Panc1 (cell line): Measurements from ENCODE around the gene KAT14. TPM values are rescaled to one million over a fixed set of nuclear protein-coding genes. Genes with fewer than 3 reads are reported as not detected.

Experiments
- ATAC-seq: fragments of 200-7000 bp; cut with Tn5 transposase; 2 replicates; pipeline ENCODE4 v1.9.1; 2020; ENCODE audit warnings: mild to moderate bottlenecking, moderate library complexity
- BruUV-seq: library from RNA; stranded (reverse); fragments of 400-500 nt; replicated peaks from 2 replicates; lab custom pipeline; 2021; lab: Mats Ljungman, UMichigan
- CTCF ChIA-PET: fragments of 300-600 bp; sonication (Branson Sonifier 250); formaldehyde crosslinking; loops from one replicate; lab custom pipeline; 2022; ENCODE audit warnings: antibody characterized with exemption; lab: Charles Lee
- POLR2A ChIA-PET: fragments of 300-600 bp; sonication (Branson Sonifier 250); formaldehyde crosslinking; loops from one replicate; lab custom pipeline; 2022; ENCODE audit warnings: antibody characterized with exemption; lab: Charles Lee
- DNase-seq: peaks from one replicate; pipeline ENCODE4 v3.0.0-alpha.2; 2010; ENCODE audit warnings: low read depth, low spot score
- H3K27ac ChIP-seq: 2 replicates; pipeline ENCODE4 v1.5.1; 2011; ENCODE audit warnings: mild to moderate bottlenecking, low read length, inconsistent platforms
- H3K27me3 ChIP-seq: fragments of 200-500 bp; sonication (Bioruptor generic); 2 replicates; pipeline ENCODE4 v1.6.0; 2014; ENCODE audit warnings: low read length, inconsistent platforms; ENCODE audit not compliant: control insufficient read depth, insufficient read depth
- H3K36me3 ChIP-seq: fragments of 200-500 bp; sonication (Bioruptor generic); 2 replicates; pipeline ENCODE4 v1.5.1; 2014; ENCODE audit warnings: inconsistent platforms, mild to moderate bottlenecking, low read length, moderate library complexity; ENCODE audit not compliant: control insufficient read depth, insufficient read depth
- H3K4me1 ChIP-seq: 2 replicates; pipeline ENCODE4 v1.5.1; 2011; ENCODE audit warnings: inconsistent platforms, mild to moderate bottlenecking, low read length, moderate library complexity; ENCODE audit not compliant: control insufficient read depth, insufficient read depth
- H3K4me3 ChIP-seq, 2 experiments: 2 replicates each; pipeline ENCODE4 v1.5.1; 2011 to 2012; ENCODE audit warnings: low read depth in 2 of 2, low read length in 2 of 2, mild to moderate bottlenecking in 2 of 2, inconsistent platforms in 1 of 2, moderate library complexity in 1 of 2
- H3K9me3 ChIP-seq: fragments of 200-500 bp; sonication (Bioruptor generic); 2 replicates; pipeline ENCODE4 v1.5.1; 2014; ENCODE audit warnings: low read depth, mild to moderate bottlenecking, inconsistent platforms, low read length, moderate library complexity; ENCODE audit not compliant: control insufficient read depth, insufficient read depth
- CTCF ChIP-seq: fragments of 450-650 bp; IDR thresholded peaks from 2 replicates; pipeline ENCODE4 v1.5.1; 2017; ENCODE audit warnings: mild to moderate bottlenecking
- POLR2AphosphoS5 ChIP-seq: IDR thresholded peaks from 2 replicates; pipeline ENCODE4 v1.6.1; 2012; ENCODE audit warnings: mild to moderate bottlenecking, low read depth, low read length, moderate library complexity
- REST ChIP-seq, 2 experiments: IDR thresholded peaks; 2 replicates each; pipeline ENCODE4 v1.6.1; 2011 to 2012; ENCODE audit warnings: low read depth in 2 of 2, control low read depth in 1 of 2, low read length in 1 of 2, mild to moderate bottlenecking in 1 of 2, moderate library complexity in 1 of 2; ENCODE audit not compliant: insufficient read depth in 1 of 2
- SIN3A ChIP-seq: IDR thresholded peaks from 2 replicates; pipeline ENCODE4 v1.6.1; 2012; ENCODE audit warnings: low read depth, mild to moderate bottlenecking, low read length, moderate library complexity, borderline replicate concordance; ENCODE audit not compliant: insufficient read depth
- TCF7L2 ChIP-seq: IDR thresholded peaks from 2 replicates; pipeline ENCODE4 v1.6.1; 2011; ENCODE audit warnings: mild to moderate bottlenecking, low read depth, low read length, inconsistent platforms
- in situ Hi-C: cut with HindIII; loops from 2 replicates; pipeline ENCODE4 v1.10.0; 2016; ENCODE audit warnings: low sequenced_read_pairs, low pct_unique_long_range_greater_than_20kb
- intact Hi-C: fragments of 100-400 bp; cut with micrococcal nuclease; formaldehyde crosslinking; loops from one replicate; pipeline ENCODE4 v1.10.0; 2022; ENCODE audit not compliant: unreplicated experiment
- total RNA-seq: library from RNA; stranded (reverse); gene quantifications from one replicate; pipeline ENCODE4 v1.2.1, GENCODE V29; 2021; ENCODE audit not compliant: unreplicated experiment

The KAT14 gene
- total RNA-seq, 1 experiment from 2014 or later, result 12.7 TPM

GRCh38 chr20:18188434-18188833 lies 50.8 kb downstream of the KAT14 start:
- TF ChIP-seq REST (IDR thresholded peaks at IDR 0.05; ENCODE audit: insufficient read depth in 1 of 2, low read depth in 2 of 2, low read length in 1 of 2) (no peak), POLR2AphosphoS5 (no peak), SIN3A (no peak), TCF7L2 (no peak), CTCF (no peak)
- H3K4me1 ChIP-seq, result no peaks in the 10 kb centered on the region
- no peaks in the 10 kb centered on the region for H3K36me3 ChIP-seq
- in situ Hi-C loops, result no loop called here
- intact Hi-C loops, result no loop called here
- no peak overlapping the region for H3K4me3 ChIP-seq
- POLR2A ChIA-PET, result no interaction called here
- DNase-seq, result no peak
- no peak for ATAC-seq
- BruUV-seq, result no TSS peak
- H3K27ac ChIP-seq, result no peak overlapping the region
- no peaks in the 10 kb centered on the region for H3K9me3 ChIP-seq
- H3K27me3 ChIP-seq, result no peaks in the 10 kb centered on the region
- CTCF ChIA-PET, result no interaction called here

- no peak overlapping the region for H3K4me3 ChIP-seq
- intact Hi-C loops, result no loop called here
- in situ Hi-C loops, result no loop called here
- H3K27ac ChIP-seq, result no peak overlapping the region
- H3K27me3 ChIP-seq, result no peaks in the 10 kb centered on the region
- BruUV-seq, result no TSS peak
- DNase-seq (no peak), ATAC-seq (no peak)
- no peaks in the 10 kb centered on the region for H3K4me1 ChIP-seq
- TF ChIP-seq TCF7L2, result no peak
- no peak for TF ChIP-seq REST (IDR thresholded peaks at IDR 0.05; ENCODE audit: insufficient read depth in 1 of 2, low read depth in 2 of 2, low read length in 1 of 2)
- no peak for TF ChIP-seq SIN3A
- no peak for TF ChIP-seq CTCF
- TF ChIP-seq POLR2AphosphoS5, result no peak
- no peaks in the 10 kb centered on the region for H3K9me3 ChIP-seq
- POLR2A ChIA-PET, result no interaction called here
- CTCF ChIA-PET, result no interaction called here
- H3K36me3 ChIP-seq, result no peaks in the 10 kb centered on the region
Observed at GRCh38 chr20:18190338-18191233, 52.9 kb downstream of the KAT14 start.
